OCI-M2 (cell line): Measurements from ENCODE around the gene PHC3.

Experiments
- DNase-seq: peaks from one replicate; lab custom pipeline; 2025; ENCODE audit not compliant: unreplicated experiment; lab: John Stamatoyannopoulos, UW

The PHC3 gene

GRCh38 chr3:170079536-170080165 is 101.9 kb downstream of the PHC3 start:
- no peak for DNase-seq

GRCh38 chr3:170078620-170079281 is 102.8 kb downstream of the PHC3 start:
- no peak for DNase-seq

GRCh38 chr3:170077361-170077760 is 104.2 kb downstream of the PHC3 start:
- no peak for DNase-seq

- DNase-seq = no peak
These were observed 104.8 kb downstream of the PHC3 start for GRCh38 chr3:170076715-170077238.

GRCh38 chr3:170075441-170076091 is 106.0 kb downstream of the PHC3 start:
- DNase-seq = no peak

- DNase-seq = no peak
These were observed 117.4 kb downstream of the PHC3 start for GRCh38 chr3:170064108-170064507.

- DNase-seq = no peak
These were observed 117.8 kb downstream of the PHC3 start for GRCh38 chr3:170063691-170064090.

GRCh38 chr3:170062769-170063168 is 118.8 kb downstream of the PHC3 start:
- DNase-seq = no peak

- DNase-seq = no peak
These were observed 119.5 kb downstream of the PHC3 start for GRCh38 chr3:170062068-170062467.

- no peak for DNase-seq
These were observed 122.1 kb downstream of the PHC3 start for GRCh38 chr3:170059447-170059846.

- no peak for DNase-seq
These were observed 123.4 kb downstream of the PHC3 start for GRCh38 chr3:170058127-170058526.

- no peak for DNase-seq
These were observed 124.0 kb downstream of the PHC3 start for GRCh38 chr3:170057550-170057949.

- no peak for DNase-seq
These were observed 124.7 kb downstream of the PHC3 start for GRCh38 chr3:170056710-170057454.

GRCh38 chr3:170055209-170055608 is 126.3 kb downstream of the PHC3 start:
- no peak for DNase-seq

GRCh38 chr3:170054204-170054603 is 127.3 kb downstream of the PHC3 start:
- no peak for DNase-seq

GRCh38 chr3:170052398-170052797 is 129.1 kb downstream of the PHC3 start:
- DNase-seq = no peak

- DNase-seq = no peak
These were observed 130.8 kb downstream of the PHC3 start for GRCh38 chr3:170050753-170051152.

- DNase-seq = no peak
These were observed 132.2 kb downstream of the PHC3 start for GRCh38 chr3:170049146-170050000.

GRCh38 chr3:170047133-170047404 is 134.5 kb downstream of the PHC3 start:
- DNase-seq = no peak

GRCh38 chr3:170046269-170047132 is 135.0 kb downstream of the PHC3 start:
- no peak for DNase-seq
